CD4-positive, alpha-beta T cell treated with Interleukin-15 for 1 hour (primary cell): ENCODE data around the gene MAGI2.
"Not testable (repeated sequence)": the region's sequence is repeated elsewhere in the genome, so short reads cannot be mapped to it uniquely, and the experiment has no call there.

Experiments used
- DNase-seq: peaks from one replicate; pipeline ENCODE4 v3.0.0-alpha.2; 2020

Gene MAGI2

DNA sequence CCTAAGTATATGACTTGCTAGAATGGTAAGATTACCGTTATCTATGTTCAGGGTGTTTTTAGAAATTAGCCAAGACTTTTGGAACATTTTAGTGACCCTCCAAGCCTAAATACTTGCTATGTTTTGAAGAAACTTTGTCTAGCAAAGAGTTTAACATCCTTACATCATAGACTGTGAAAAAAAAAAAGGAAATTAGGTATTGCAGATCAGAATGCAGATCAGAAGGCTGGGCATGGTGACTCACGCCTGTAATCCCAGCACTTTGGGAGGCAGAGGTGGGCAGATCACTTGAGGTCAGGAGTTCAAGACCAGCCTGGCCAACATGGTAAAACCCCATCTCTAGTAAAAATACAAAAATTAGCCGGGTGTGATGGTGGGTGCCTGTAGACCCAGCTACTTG is 10.7 kb downstream of the MAGI2 start:
- not testable (repeated sequence) for DNase-seq

DNA sequence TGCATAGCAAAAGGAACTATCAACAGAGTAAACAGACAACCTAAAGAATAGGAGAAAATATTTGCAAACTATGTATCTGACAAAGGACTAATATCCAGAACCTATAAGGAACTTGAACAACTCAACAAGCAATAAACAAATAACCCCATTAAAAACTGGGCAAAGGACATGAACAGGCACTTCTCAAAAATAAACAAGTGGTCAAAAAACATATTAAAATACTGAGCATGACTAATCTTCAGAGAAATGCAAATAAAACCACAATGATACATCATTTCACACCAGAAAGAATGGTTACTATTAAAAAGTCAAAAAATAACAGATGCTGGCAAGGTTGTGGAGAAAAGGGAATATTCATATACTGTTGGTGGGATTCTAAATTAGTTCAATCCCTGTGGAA is 17.1 kb downstream of the MAGI2 start:
- DNase-seq: no peak

DNA sequence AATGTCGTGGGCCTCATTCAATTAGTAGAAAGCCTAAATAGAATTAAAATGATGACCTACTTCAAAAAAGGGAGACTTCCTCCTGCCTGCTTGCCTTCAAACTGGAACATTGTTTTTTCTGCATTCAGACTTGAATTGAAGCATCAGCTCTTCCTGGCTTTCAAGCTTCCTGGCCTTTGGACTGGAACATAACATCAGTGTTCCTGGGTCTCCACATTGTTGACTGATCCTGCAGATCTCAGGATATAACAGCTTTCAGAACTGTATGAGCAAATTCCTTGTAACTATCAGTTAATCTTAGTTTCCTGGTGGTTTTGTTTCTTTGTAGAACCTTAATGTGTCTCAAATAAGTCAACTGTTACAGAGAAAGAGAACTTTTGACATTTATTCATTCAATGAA is 18.6 kb downstream of the MAGI2 start:
- no peak for DNase-seq

DNA sequence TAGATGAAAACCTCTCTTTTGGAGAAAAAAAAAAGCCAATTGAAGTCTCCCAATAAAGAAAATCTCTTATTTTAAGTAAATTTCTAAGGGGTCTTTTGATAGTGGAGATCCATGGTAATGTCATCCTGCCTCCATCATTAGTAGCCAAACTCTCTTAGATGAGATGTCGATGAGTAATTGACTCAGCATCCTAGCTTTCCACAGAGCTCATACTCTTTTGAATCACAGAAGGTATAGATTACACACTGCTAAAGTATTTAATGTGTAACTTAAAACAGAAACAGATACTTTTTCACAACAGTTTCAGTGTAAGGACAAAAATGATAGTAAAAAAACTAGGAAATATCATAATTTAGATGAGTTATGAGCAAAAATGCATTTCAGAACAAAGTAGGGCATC is 19.4 kb downstream of the MAGI2 start:
- DNase-seq: no peak

DNA sequence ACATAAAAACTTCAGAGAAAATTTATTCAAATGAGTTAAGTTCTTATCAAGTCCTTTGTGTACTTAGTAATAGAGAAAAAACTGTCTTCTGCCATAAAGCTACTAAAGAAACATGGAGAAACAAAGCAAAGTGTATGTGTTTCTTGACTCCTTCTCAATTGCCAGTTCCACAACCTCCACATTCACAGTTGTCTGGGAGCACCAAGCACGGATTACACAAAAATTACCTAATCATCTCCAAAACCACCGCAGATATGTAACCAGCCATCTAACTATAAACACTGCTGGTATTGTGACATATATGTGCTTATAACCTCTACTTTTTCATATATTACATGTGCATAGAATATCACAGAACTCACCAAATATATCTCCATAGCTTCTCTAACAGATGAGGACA is 23.1 kb downstream of the MAGI2 start:
- no peak for DNase-seq

DNA sequence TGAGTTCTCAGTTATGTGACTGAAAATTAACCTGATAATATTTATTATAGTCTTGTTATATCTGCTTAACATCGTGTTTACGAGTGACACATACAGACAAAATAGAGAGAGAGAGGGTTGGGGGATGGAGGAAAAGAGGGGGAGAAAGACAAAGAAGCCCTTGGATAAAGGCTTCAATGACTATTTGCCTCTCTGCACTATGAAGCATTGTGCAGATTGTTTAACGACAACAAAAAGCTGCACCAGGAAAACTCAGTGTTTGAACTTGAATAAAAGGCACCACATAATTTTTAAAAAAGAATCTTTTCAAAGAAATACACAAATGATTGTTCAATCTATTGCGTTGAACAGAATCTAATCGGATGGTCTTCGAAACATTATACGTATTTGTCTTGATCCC is 27.8 kb downstream of the MAGI2 start:
- no peak for DNase-seq

DNA sequence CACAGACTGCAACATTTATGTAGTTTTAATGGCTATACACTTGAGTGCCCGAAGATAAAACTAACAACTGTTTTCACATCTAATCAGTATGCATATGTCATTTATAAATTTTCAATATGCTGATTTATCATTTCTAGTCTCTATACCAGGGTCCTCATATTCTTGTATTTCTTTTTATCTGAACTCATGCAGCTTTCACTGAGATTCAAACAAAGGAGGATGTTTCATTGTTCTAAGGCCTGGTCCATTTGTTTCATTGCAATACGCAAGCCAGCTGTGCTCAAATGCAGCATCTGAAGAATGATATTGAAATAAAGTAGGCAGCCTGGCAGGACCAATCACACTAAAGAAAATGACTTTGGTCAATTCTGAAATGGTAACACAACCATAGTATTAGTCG is 31.7 kb downstream of the MAGI2 start:
- DNase-seq: no peak

DNA sequence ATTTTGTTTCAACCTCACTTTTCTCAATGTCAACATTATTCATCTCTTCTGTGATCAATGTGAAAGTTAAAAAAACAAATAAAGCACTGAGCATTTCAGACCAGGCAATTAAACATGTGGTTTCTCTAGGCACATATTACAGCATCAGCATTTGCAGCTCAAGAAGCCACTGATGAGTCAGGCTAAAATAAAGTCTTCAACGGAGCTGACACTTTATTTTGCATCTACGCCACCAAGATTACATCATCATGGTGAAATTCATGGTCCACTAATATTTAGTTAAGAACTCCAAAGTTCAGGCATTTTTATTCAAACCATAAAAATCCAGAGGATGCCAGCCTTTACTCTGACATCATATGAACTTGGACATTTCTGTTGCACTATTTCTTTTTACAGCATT is 33.0 kb downstream of the MAGI2 start:
- no peak for DNase-seq

DNA sequence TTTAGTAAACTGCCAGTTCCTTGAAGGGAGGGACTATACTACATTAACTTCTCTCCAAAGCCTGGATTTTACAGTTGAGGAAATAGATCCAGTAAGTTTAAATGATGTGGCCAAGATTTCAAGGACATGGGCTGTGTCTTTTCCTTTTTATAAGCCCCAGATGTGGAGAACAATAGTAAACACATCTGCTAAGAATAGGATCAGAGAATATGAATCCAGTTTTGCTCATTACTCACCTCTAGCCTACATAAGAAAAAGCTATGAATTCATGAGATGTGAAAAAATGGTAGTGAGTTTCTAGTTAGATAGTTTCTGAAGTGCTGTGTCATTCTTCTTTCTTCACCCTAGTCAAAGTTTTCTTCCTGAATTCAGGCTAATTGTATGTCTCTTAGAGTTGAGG is 38.6 kb downstream of the MAGI2 start:
- DNase-seq: no peak

DNA sequence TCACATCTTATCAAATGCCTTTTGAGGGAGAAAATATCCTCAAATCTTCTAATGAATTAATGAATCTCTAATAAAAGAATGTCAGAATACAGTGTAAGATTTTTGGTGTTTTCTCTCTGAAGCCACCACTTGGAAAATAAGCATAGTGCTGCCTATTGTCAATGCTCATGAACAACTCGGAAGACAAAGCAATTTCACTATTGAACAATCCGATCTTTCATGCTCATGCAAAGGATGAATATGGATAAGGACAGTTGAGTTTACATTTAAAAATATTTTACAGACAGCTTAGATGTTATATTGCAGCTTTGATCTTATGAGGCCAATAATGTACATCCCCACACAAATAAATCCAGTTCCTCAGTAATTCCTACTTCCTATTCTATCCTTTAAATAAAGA is 40.6 kb downstream of the MAGI2 start:
- no peak for DNase-seq

DNA sequence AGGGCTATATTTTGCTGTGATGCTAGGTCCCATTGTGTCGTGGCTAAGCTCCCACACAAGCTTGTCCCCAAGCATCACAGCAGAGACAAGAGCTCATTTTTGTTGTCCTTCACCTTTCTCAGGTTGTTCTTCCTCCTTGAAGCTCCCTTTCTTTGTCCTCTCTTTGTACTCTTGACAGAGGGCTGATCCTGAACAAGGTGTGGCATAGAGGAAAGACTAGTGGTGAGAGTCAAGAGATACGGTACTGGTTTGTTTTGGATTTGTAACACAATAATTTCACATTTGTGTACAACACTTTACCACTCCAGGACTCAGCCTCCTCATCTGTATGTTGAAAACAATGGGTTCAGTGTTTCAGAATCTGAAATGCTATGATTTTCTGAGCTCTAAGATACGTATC is 41.0 kb downstream of the MAGI2 start:
- no peak for DNase-seq

DNA sequence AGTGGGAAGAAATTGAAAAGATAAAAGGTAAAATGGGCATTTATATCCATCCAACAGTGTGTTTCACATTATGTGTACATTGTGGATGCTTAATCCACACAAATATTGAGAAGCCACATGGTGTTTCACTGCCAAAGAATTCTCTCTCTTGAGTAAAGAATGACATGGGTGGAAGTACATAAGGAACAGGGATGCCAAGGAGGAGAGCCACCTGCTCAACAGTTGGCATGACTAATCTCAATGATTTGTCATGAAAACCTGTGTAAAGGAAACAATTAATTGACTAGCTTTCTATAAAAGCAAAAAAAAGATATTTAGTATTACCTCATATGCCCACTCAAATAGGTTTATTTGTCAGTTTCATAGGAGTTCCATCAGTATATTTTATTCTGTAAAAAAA is 43.1 kb downstream of the MAGI2 start:
- DNase-seq: no peak

DNA sequence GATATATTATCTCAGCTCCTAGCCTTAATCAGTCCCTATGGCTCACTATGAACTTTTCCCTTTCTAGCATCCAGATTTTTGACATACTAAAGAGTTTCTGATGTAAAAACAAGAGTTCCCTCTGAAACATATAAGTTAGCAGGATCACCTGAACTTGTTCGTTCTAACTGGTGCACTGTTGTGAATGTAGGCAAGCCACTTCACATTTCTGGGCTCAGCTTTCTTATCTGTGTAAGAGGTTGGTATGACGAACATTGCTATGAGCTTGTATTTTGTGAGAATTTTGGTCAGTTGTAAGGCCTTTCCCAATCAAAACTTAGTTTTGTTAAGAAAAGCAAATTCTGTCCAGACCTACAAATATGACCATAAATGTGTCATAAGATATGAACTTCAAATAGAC is 46.1 kb downstream of the MAGI2 start:
- DNase-seq: no peak

DNA sequence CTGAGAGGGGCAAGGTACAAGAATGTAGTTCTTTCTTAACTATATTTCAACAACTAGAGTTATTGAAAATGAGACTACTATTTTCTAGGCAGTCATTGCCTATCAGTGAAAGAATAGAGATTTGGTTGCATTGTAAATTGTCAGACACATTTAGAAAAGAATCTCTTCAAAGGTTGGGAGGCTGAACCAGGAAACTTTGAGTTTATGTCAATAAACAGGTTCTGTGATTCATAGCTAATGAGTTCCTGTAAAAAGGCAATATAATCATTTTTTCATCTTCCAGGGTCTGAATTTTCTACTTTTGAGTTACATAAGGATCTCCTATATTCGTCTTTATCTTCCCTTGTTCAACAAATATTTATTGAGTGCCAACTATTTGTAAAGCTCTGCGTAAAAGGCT is 47.1 kb downstream of the MAGI2 start:
- no peak for DNase-seq

DNA sequence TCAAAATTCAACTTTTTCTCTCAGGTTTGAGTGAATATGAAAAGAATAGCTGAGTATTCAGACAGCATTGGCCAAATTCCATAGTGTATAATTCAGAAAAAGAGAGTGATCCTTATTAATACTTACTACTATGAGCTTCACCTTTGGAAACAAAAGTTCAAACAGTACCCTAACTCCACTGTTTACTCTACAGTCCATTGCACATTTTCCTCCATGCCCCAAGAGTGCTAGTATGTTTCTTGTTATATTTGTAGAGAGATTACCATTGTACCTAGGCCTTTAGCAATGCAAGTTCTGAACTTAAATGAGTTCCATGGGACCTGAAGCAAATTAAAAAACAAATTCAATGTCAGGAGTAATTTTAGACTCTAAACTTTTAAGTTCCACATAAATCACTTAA is 48.1 kb downstream of the MAGI2 start:
- no peak for DNase-seq

DNA sequence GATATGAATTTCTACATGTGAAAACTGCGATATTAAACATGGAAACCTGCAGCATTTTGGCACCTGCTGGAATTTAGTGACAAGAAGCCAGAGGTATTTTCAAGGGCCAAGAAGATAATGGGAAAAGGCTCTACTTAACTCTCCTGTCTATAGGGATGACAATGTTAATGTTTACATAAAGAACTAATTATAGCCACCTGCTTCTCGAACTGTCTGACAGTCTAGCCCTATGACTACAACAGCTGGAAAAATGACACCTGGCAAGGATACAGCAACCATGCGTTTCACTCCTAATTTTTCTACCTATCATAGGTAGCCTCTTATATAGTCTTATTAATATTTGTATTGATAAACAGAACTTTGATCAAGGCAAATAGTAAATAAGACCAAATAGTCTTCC is 49.6 kb downstream of the MAGI2 start:
- no peak for DNase-seq

DNA sequence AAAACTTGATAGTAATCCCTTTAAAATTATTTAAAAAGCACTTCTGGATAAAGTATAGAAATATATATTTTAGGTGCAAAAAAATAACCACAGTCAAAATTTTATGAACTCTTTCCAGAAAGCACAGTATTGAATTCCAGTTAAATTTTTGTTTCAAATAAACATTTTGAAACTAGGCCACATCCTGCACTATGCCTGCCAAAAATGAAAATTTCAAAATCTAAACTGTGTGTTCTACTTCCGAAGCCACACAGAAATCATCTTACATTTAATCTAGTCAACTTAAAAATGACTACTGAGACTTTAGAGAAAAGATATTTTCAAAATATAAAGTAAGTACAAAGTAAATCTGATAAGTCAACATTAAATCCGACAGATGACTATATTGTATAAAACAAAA is 50.0 kb downstream of the MAGI2 start:
- DNase-seq: no peak

DNA sequence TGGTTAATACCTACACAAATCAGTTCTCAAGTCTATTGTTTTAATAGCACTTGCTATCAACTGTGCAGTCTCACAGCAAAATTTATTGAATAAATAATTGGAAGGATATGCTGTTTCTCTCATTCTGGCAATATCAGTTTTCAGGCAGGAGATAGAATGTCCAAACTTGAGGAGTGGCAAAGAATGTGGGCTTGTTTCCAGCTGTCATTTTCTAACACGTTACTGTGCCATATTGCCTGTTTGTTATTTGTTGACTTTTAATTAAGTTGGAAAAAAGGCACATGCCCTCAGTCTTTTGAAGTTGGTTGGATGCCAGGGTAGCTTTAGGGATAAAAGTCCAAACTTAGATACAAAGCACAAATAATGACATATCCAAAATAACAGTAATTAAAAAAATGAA is 52.2 kb downstream of the MAGI2 start:
- no peak for DNase-seq

DNA sequence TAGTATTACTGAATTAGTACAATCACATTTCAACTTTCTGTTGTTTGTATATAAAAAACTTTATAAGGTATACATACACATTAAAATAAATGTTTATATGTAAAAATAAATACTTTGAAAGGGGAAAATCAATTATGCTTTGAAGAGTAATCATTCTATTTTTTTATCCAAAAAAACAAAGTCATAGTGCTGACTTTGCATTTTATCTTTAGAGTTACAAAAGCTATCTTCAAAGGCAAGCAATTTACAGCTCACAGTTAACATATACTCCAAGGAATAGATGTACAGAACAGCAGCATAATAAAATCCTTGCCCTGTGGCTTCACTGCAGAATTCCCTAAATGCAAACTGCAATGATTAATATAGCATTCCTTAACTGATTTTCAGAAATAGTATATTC is 53.2 kb downstream of the MAGI2 start:
- DNase-seq: no peak

DNA sequence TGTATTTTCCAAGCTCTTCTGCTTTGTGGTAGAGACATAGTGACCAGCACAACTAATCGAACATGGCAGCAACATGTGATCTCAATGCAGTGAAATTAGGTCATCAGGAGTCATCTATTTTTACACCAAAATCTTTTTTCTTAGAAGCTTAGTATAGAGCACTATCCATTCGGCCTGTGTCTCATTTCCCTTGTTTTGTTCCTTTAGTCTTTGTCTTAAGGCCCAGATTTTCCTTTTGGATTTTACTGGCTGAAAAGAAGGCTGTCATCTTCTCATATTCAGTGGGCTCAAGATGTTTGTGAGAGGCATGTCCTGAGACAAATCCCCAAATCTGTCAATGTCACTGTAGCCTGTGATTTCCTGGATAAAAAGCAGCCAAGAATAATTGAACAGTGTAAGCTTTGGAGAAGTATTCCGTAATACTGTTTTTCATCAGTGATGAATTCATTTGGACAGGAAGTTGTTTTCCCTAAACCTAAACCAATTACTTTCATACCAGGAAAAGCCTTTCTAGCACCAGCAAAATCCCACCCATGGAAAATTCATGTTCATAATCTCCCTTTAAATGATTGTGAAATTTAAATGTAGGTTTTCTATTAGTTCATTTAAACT is 55.2 kb downstream of the MAGI2 start:
- DNase-seq: no peak

DNA sequence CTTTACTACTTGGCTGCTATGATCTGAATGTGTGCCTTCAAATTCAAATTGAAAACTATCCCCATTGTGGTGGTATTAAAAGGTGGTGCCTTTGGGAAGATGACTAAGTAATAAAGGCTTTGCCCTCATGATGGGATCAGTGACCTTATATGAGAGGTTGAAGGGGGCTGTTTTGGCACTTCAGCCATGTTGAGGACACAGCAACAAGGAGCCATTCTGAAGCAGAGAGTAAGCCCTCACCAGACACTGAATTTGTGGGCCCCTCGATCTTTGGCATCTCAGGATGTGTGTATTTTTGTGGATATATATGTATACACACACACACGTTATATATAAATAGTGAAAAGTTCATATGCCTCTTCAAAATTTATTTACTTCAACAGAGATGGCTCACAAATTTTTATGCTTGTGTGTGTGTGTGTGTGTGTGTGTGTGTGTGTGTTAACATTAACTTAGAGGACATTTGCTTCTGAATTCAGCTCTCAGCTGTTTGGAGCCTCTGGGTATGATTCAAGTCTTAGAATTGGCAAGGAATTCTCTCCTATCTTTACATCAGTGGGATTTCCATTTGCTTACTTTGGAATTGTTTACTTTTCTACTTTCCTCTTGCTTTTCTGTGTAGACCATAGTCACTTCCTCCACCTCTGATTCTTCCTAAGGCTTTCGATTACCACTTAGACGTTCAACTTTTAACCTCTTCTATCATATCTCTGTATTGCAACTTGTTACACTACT is 66.6 kb downstream of the MAGI2 start:
- no peak for DNase-seq

DNA sequence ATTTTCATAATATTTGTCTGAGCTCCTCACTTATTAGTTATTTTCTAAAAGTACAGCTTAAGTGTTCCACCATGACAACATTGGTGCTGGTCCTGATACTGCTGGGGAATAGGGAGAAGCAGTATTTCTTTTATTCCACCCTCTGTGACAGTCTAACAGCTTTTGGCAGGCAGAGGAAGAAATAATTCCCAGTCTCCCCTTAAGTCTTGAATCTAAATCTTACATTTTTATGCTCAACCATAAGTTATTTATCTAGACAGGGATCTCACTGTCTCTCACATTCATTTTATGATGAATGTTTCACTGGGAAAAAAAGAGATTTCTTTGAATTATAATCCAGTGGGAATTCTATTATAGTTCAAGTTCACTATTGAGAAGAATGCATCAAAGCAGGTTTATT is 71.5 kb downstream of the MAGI2 start:
- DNase-seq: no peak

DNA sequence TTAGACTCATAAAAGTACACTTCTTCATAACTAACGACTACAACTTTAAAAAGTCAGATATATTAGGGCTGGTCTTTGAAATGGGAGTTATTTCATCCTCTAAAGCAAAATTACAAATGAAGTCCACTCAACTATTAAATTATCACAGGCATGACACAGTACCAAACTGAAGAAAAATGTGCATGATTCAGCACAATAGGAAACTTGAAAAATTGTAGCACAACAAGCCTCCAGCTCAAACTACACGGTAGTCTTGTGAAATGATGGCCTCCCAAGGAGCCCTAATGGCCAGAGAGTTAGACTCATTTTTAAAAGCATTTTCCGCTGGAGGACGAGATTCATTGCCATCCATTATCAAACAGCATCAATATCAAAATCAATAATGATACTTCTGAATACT is 76.4 kb downstream of the MAGI2 start:
- no peak for DNase-seq

DNA sequence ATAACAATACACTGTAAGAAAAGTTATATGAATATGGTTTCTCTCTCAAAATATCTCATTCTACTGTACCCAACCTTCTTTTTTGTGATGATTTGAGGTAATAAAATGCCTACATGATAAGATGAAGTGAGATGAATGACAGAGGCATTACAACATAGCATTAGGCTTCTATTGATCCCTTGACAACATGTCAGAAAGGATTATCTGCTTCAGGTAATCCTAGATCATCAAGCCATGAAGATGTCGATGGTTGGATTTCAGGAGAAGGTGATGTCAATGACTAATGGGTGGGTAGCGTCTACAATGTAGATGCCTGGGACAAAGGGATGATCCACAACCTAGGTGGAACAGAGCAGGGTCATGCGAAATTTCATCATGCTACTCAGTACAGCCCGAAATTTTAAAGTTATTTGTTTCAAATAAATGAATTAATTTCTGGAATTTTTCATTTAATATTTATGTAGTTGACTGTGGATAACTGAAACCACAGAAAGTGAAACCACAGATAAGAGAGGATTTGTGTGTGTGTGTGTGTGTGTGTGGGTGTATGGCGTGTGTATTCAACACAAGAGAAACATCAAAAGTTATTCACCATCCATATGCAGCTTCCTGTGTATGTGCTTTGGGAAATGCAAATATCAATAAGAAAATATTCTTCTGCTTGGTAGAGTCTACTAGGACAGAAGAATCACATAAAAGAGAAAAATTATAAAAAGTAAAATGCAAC is 77.0 kb downstream of the MAGI2 start:
- no peak for DNase-seq

DNA sequence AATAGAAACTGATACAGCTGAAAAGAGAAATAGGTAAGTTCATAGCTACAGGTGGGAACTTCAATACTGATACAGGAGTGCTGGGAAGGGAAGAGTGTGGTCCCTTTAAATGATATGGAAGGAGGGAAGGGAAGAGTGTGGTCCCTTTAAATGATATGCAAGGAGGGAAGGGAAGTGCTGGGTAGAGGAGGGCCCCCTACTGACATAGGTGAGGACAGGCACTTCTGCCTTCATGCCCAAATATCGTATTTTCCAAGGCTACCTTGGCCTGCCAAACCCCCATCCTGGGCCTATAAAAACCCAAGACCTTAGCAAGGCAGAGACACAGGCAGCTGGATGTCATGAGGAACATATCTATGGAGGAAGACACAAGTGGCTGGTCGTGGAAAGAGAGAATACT is 92.3 kb downstream of the MAGI2 start:
- DNase-seq: no peak
